SH-SY5Y (cell line): ENCODE data around the gene SPON1.

Experiments
- GATA2 ChIP-seq: IDR thresholded peaks from 2 replicates; pipeline ENCODE4 v1.6.1; 2011; ENCODE audit warnings: mild to moderate bottlenecking, low read depth, low read length
- GATA3 ChIP-seq: IDR thresholded peaks from 2 replicates; pipeline ENCODE4 v1.6.1; 2011; ENCODE audit warnings: low read depth, mild to moderate bottlenecking, low read length, moderate library complexity

DNA sequence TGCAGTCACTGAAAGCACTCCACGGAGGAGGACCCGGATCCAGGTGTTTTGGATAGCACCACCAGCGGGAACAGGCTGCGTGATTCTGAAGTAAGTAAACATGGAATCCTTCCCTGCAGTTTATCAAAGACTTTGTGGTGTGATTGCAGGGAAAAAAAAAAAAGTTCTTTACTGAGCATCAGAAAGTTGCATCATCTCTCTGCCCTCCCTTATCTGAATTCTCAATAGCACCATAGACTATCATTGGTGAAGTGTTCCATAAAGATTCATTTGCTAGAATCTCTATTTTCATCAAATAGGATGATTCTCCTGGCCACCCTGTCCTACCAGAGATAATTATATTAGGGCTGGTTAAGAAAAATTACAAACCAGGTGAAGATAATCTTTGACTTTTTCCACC, 79.0 kb downstream of the SPON1 start:
- TF ChIP-seq GATA2 = no peak
- no peak for TF ChIP-seq GATA3
